ENCODE measurements around the gene RRP15.

DNA sequence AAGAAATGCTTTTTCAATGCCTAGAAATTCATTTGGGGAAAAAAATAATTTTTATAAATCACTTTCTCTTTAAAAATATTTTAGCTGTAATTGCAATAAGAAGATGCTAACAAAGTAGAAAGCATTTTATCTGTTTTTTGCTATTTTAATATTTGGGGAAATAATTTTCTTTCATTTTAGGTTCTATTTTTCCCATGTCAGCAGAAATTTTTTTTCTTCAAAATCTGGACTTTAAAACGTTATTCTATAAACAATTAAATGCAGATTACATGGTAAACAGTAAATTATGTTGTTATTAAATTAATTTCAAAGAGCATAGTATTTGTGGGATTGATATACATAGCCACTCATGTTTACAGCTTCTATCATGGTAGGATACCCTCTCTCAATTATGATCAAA lies 27.7 kb upstream of the RRP15 start:
- TF ChIP-seq POLR2A (IDR thresholded peaks at IDR 0.05) (no peak), EP300 (IDR thresholded peaks at IDR 0.05) (no peak), POLR2AphosphoS5 (IDR thresholded peaks at IDR 0.05) (no peak)
- TF ChIP-seq, protein P1, sequence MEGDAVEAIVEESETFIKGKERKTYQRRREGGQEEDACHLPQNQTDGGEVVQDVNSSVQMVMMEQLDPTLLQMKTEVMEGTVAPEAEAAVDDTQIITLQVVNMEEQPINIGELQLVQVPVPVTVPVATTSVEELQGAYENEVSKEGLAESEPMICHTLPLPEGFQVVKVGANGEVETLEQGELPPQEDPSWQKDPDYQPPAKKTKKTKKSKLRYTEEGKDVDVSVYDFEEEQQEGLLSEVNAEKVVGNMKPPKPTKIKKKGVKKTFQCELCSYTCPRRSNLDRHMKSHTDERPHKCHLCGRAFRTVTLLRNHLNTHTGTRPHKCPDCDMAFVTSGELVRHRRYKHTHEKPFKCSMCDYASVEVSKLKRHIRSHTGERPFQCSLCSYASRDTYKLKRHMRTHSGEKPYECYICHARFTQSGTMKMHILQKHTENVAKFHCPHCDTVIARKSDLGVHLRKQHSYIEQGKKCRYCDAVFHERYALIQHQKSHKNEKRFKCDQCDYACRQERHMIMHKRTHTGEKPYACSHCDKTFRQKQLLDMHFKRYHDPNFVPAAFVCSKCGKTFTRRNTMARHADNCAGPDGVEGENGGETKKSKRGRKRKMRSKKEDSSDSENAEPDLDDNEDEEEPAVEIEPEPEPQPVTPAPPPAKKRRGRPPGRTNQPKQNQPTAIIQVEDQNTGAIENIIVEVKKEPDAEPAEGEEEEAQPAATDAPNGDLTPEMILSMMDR (IDR thresholded peaks at IDR 0.05): no peak
